Neural cell (in vitro differentiated cells): ENCODE data around the gene RBBP8NL. TPM values are rescaled to one million over a fixed set of nuclear protein-coding genes. Genes with fewer than 3 reads are reported as not detected.

Experiments
- H2AFZ ChIP-seq: fragments of 200-600, 300-800 bp; sonication (generic), shearing (Covaris generic); 2 replicates; pipeline ENCODE4 v1.6.0; 2014; ENCODE audit warnings: low read depth, mild to moderate bottlenecking, antibody characterized with exemption, low read length, moderate library complexity
- H3F3A ChIP-seq: fragments of 200-600 bp; shearing (Covaris generic); 2 replicates; pipeline ENCODE4 v1.6.1; 2016; ENCODE audit warnings: mild to moderate bottlenecking, moderate library complexity, mixed read lengths, antibody characterized with exemption, low read length; ENCODE audit not compliant: insufficient read depth, poor library complexity, severe bottlenecking
- H3K27ac ChIP-seq: fragments of 200-600, 300-800 bp; sonication (generic), shearing (Covaris generic); 2 replicates; pipeline ENCODE4 v1.5.1; 2014; ENCODE audit warnings: mild to moderate bottlenecking, low read length, moderate library complexity
- H3K27me3 ChIP-seq: fragments of 300-800, 200-600 bp; sonication (generic), shearing (Covaris generic); 2 replicates; pipeline ENCODE4 v1.6.0; 2014; ENCODE audit warnings: mild to moderate bottlenecking, low read depth, low read length, moderate library complexity; ENCODE audit not compliant: insufficient read depth
- H3K36me3 ChIP-seq: fragments of 300-800, 200-600 bp; sonication (generic), shearing (Covaris generic); 2 replicates; pipeline ENCODE4 v1.5.1; 2014; ENCODE audit warnings: mild to moderate bottlenecking, antibody characterized with exemption, low read length, moderate library complexity; ENCODE audit not compliant: insufficient read depth
- H3K4me2 ChIP-seq: fragments of 300-800, 200-600 bp; sonication (generic), shearing (Covaris generic); 2 replicates; pipeline ENCODE4 v1.6.0; 2014; ENCODE audit warnings: mild to moderate bottlenecking, low read length
- H3K4me3 ChIP-seq: fragments of 300-800, 200-600 bp; sonication (generic), shearing (Covaris generic); 2 replicates; pipeline ENCODE4 v1.5.1; 2014; ENCODE audit warnings: mild to moderate bottlenecking, low read length, moderate library complexity
- H3K79me2 ChIP-seq: fragments of 200-600 bp; shearing (Covaris generic); replicated peaks from 2 replicates; pipeline ENCODE4 v1.6.0; 2014; ENCODE audit warnings: mild to moderate bottlenecking, low read length, moderate library complexity; ENCODE audit not compliant: insufficient read depth
- H3K9ac ChIP-seq: fragments of 300-800, 200-600 bp; sonication (generic), shearing (Covaris generic); 2 replicates; pipeline ENCODE4 v1.6.1; 2016; ENCODE audit warnings: mild to moderate bottlenecking, low read length, mixed read lengths
- H3K9me2 ChIP-seq: fragments of 200-600 bp; shearing (Covaris generic); 2 replicates; pipeline ENCODE4 v1.6.1; 2016; ENCODE audit warnings: mild to moderate bottlenecking, low read length, mixed read lengths; ENCODE audit not compliant: insufficient read depth
- H3K9me3 ChIP-seq: fragments of 200-600, 300-800 bp; sonication (generic), shearing (Covaris generic); 2 replicates; pipeline ENCODE4 v1.6.1; 2016; ENCODE audit warnings: mild to moderate bottlenecking, mixed run types, low read length, moderate library complexity, mixed read lengths
- H4K20me1 ChIP-seq: fragments of 200-600 bp; shearing (Covaris generic); 2 replicates; pipeline ENCODE4 v1.6.1; 2016; ENCODE audit warnings: mild to moderate bottlenecking, mixed run types; ENCODE audit not compliant: insufficient read depth
- CTCF ChIP-seq: fragments of 450-650 bp; IDR thresholded peaks from 2 replicates; pipeline ENCODE4 v1.5.1; 2014; ENCODE audit warnings: antibody characterized with exemption, mild to moderate bottlenecking, moderate library complexity; ENCODE audit not compliant: poor library complexity, severe bottlenecking
- EP300 ChIP-seq: fragments of 450-650 bp; conservative IDR thresholded peaks from 2 replicates; pipeline ENCODE4 v1.6.1; 2014; ENCODE audit warnings: antibody characterized with exemption, mild to moderate bottlenecking, moderate library complexity; ENCODE audit not compliant: poor library complexity, severe bottlenecking
- EZH2 ChIP-seq: fragments of 200-600, 300-800 bp; shearing (Covaris generic), sonication (generic); IDR thresholded peaks from 2 replicates; pipeline ENCODE4 v1.6.1; 2014; ENCODE audit warnings: antibody characterized with exemption, low read length, borderline replicate concordance, mild to moderate bottlenecking; ENCODE audit not compliant: insufficient read depth, poor library complexity, severe bottlenecking
- MXI1 ChIP-seq: fragments of 450-650 bp; conservative IDR thresholded peaks from 2 replicates; pipeline ENCODE4 v1.6.1; 2014; ENCODE audit warnings: antibody characterized with exemption, mild to moderate bottlenecking; ENCODE audit not compliant: poor library complexity, severe bottlenecking
- POLR2AphosphoS5 ChIP-seq: IDR thresholded peaks from 2 replicates; pipeline ENCODE4 v1.6.1; 2012
- RAD21 ChIP-seq: fragments of 450-650 bp; conservative IDR thresholded peaks from 2 replicates; pipeline ENCODE4 v1.6.1; 2014; ENCODE audit warnings: antibody characterized with exemption, mild to moderate bottlenecking, moderate library complexity
- REST ChIP-seq: IDR thresholded peaks from 2 replicates; pipeline ENCODE4 v1.6.1; 2012; ENCODE audit warnings: borderline replicate concordance
- SMC3 ChIP-seq: fragments of 450-650 bp; conservative IDR thresholded peaks from 2 replicates; pipeline ENCODE4 v1.6.1; 2014; ENCODE audit warnings: antibody characterized with exemption, mild to moderate bottlenecking, moderate library complexity; ENCODE audit not compliant: poor library complexity
- TAF1 ChIP-seq: IDR thresholded peaks from 2 replicates; pipeline ENCODE4 v1.6.1; 2012; ENCODE audit warnings: low read depth
- polyA plus RNA-seq: library from polyadenylated mRNA; depleted of rRNA; stranded (reverse); fragments of >200 nt; gene quantifications from 2 replicates; pipeline ENCODE4 v1.2.3, GENCODE V29; 2014

The RBBP8NL gene
- polyA plus RNA-seq, 1 donor from 2014 or later = not detected

- Histone ChIP-seq H3K27ac (no peak overlapping the region), H3K27me3 (no peaks in the 10 kb centered on the region), H3K36me3 (no peaks in the 10 kb centered on the region)
Measured at GRCh38 chr20:62394248-62395245, 32.8 kb downstream of the RBBP8NL start.

More at GRCh38 chr20:62394248-62395245, 32.8 kb downstream of the RBBP8NL start:
- no peak overlapping the region for H3K4me3 ChIP-seq
- no peak overlapping the region for H3K9ac ChIP-seq
- no peaks in the 10 kb centered on the region for H3K9me2 ChIP-seq
- no peaks in the 10 kb centered on the region for H3K9me3 ChIP-seq
- TF ChIP-seq EP300 = no peak
- TF ChIP-seq MXI1 = no peak
- no peak for TF ChIP-seq EZH2
- TF ChIP-seq RAD21 = no peak
- TF ChIP-seq REST = no peak
- no peak for TF ChIP-seq TAF1
- no peak for TF ChIP-seq POLR2AphosphoS5
- TF ChIP-seq SMC3 = no peak
- no peak for TF ChIP-seq CTCF
- no peaks in the 10 kb centered on the region for H3K79me2 ChIP-seq
- no peaks in the 10 kb centered on the region for H4K20me1 ChIP-seq
- H3K4me2 ChIP-seq = no peak overlapping the region
- H3F3A ChIP-seq = no peaks in the 10 kb centered on the region
- no peak overlapping the region for H2AFZ ChIP-seq
